ENCODE results near the gene PHKB. TPM values are rescaled to one million over a fixed set of nuclear protein-coding genes. Genes with fewer than 3 reads are reported as not detected.

PHKB gene
- total RNA-seq, 2 experiments from 2014 or later: 27.6 to 28.8 TPM

DNA sequence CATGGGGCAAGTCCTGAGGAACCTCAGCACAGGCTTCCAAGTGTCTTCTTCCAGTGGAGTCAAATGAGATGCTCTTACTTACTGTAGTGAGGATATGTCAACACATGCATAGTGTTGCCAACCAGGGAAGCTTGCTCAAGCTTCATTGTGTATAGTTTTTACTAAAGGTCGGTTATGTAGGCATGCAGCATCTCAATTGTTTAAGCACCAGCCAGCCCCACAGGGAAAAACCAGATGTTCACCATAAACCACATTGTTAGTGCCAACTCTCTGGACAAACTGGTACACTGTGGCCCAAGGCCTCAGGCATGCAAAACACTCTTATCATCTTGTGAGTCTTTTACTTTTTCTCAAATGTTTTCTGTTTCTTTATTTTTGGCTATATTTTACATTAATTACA lies 152.1 kb downstream of the PHKB start:
- H3K9me3 Mint-ChIP-seq: peaks cover 2% of the 10 kb centered on the region
- CTCF ChIA-PET: no interaction called here

DNA sequence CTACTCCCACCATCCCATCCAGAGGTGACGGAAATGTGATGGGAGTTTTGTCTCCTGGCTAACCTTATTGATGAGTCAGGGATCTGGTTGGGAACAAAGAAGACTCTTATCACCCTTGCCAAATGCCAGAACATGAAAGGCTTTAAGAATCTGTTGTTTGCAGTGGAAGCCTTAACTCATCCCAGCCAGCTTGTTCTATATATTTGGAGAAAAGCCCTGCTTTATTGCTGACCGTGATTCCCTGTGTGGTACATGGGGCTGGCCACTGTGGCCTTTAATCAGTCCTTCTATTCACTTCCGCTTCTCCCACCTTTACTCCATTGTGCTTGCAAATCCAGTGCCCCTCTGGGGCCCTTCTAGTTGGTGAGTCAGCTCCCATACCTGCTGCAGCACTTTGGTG lies 156.6 kb downstream of the PHKB start:
- Mint-ChIP-seq H3K27me3 (no peaks in the 10 kb centered on the region), H3K27ac (no peak overlapping the region), H3K36me3 (peaks cover 9% of the 10 kb centered on the region), H3K4me1 (ENCODE audit: low read depth) (no peaks in the 10 kb centered on the region), H3K9me3 (no peaks in the 10 kb centered on the region), H3K4me3 (no peak overlapping the region)
- ChIA-PET POLR2A (no interaction called here), CTCF (no interaction called here)
- intact Hi-C loops (cut with micrococcal nuclease): no loop called here
- no peak for DNase-seq

More for the DNA sequence above, 152.1 kb downstream of the PHKB start:
- H3K27ac Mint-ChIP-seq: no peak overlapping the region
- H3K27me3 Mint-ChIP-seq: no peaks in the 10 kb centered on the region
- no peak overlapping the region for H3K4me3 Mint-ChIP-seq
- POLR2A ChIA-PET: no interaction called here
- DNase-seq: no peak
- H3K4me1 Mint-ChIP-seq (ENCODE audit: low read depth): no peaks in the 10 kb centered on the region
- intact Hi-C loops (cut with micrococcal nuclease): no loop called here
- peaks cover 35% of the 10 kb centered on the region for H3K36me3 Mint-ChIP-seq

DNA sequence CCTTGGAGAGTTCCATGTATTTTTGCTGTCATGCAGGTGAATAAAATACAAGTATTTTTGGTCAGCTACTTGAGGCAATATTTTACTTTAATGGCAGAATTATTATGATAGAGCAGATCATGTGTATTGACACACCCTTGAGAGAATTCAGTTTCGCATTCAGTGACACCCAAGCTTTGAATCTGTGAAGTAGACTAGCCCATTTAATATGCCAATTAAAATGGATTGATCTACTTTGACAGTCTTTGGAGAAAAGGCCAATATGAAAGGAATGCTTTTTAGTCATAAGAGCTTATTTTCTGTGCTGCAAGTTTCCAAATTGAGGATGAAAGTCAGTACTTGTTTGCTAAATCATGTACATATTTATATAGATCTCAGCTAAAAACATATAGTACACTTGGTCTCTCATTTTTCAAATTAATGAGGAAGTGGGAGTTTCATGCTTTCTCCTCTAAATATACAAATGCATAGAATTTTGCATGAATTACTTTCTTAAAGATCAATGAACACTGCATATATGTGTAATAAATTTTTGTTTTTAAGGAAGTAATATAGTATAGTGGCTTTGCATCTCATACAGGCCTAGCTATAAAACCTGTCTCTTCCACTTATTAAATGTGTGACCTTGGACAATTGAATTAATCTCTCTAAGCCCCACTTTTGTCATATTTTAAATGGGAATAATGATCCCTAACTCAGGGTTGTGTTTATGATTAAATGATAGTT lies 161.5 kb downstream of the PHKB start:
- Mint-ChIP-seq H3K4me1 (ENCODE audit: low read depth) (no peaks in the 10 kb centered on the region), H3K27me3 (no peaks in the 10 kb centered on the region), H3K4me3 (no peak overlapping the region), H3K27ac (no peak overlapping the region), H3K36me3 (peaks cover 11% of the 10 kb centered on the region), H3K9me3 (no peaks in the 10 kb centered on the region)
- CTCF ChIA-PET: no interaction called here
- POLR2A ChIA-PET: no interaction called here
- intact Hi-C loops (cut with micrococcal nuclease): no loop called here
- no peak for DNase-seq

DNA sequence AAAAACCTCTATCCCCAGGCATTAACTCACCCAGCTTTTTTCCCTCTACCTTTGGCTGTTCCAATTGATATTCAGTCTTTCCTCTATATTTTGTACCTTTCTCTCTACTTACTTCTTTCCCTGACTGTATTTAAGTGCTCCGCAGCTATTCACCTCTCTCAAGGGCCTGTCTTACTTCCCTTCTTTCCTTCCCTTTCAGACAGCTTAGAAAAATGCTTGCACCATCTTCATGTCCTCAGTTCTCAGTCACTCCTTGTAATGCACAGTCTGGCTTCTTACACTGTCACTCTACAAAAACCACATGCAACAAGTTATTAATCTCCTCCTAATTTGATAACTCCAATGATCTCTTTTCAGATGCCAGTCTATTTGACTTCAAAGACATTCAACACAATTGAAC lies 163.4 kb downstream of the PHKB start:
- CTCF ChIA-PET: no interaction called here
- DNase-seq: no peak
- Mint-ChIP-seq H3K27me3 (no peaks in the 10 kb centered on the region), H3K4me1 (ENCODE audit: low read depth) (no peaks in the 10 kb centered on the region), H3K36me3 (peaks cover 16% of the 10 kb centered on the region), H3K4me3 (no peak overlapping the region), H3K27ac (no peak overlapping the region), H3K9me3 (no peaks in the 10 kb centered on the region)
- POLR2A ChIA-PET: no interaction called here
- intact Hi-C loops (cut with micrococcal nuclease): no loop called here

DNA sequence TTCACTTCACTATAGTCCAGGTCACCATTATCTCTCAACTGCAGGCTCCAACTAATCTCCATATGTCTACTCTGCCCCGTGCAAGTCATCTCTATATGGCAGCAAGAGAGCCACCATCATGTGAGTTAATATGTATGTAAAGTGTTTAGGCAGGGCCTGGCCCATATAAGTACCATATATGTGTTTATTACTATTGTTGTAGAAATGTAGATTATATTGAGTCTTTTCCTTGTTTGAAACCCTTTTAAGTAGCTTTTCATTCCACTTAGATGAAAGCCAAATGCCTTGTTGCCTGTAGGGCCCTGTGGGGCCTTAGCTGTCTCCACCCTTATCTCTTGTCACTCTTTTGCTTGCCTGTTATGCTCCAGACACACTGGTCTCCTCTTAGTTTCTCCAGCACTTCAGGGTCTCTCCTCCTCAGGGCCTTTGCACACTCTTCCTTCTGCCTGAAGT lies 164.0 kb downstream of the PHKB start:
- H3K27ac Mint-ChIP-seq: no peak overlapping the region
- ChIA-PET POLR2A (no interaction called here), CTCF (no interaction called here)
- intact Hi-C loops (cut with micrococcal nuclease): no loop called here
- no peaks in the 10 kb centered on the region for H3K9me3 Mint-ChIP-seq
- peaks cover 18% of the 10 kb centered on the region for H3K36me3 Mint-ChIP-seq
- no peaks in the 10 kb centered on the region for H3K27me3 Mint-ChIP-seq
- DNase-seq: no peak
- no peak overlapping the region for H3K4me3 Mint-ChIP-seq
- H3K4me1 Mint-ChIP-seq (ENCODE audit: low read depth): no peaks in the 10 kb centered on the region

DNA sequence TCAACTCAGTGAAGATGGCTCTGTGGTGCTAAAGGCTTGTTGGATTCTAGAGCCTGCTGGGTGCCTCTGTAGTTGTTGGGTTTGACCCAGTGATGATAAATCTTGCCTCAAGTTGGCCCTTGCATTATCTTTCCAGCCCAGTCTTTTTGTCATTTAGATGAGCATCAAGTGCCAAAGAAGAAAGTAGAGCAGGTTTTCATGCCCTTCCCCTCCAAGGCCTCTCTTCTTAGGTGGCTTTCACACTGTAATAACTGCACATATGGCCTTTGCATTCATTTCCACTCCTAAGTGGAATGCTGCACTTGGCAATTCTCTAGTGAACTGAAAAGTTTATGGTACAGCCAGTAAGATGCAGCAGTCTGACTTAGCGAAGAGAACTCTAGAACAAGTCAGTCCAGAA lies 165.1 kb downstream of the PHKB start:
- no peaks in the 10 kb centered on the region for H3K4me1 Mint-ChIP-seq (ENCODE audit: low read depth)
- peaks cover 4% of the 10 kb centered on the region for H3K9me3 Mint-ChIP-seq
- peaks cover 23% of the 10 kb centered on the region for H3K36me3 Mint-ChIP-seq
- H3K4me3 Mint-ChIP-seq: no peak overlapping the region
- no peak overlapping the region for H3K27ac Mint-ChIP-seq
- no peak for DNase-seq
- H3K27me3 Mint-ChIP-seq: no peaks in the 10 kb centered on the region
- CTCF ChIA-PET: no interaction called here
- POLR2A ChIA-PET: no interaction called here
- intact Hi-C loops (cut with micrococcal nuclease): no loop called here

DNA sequence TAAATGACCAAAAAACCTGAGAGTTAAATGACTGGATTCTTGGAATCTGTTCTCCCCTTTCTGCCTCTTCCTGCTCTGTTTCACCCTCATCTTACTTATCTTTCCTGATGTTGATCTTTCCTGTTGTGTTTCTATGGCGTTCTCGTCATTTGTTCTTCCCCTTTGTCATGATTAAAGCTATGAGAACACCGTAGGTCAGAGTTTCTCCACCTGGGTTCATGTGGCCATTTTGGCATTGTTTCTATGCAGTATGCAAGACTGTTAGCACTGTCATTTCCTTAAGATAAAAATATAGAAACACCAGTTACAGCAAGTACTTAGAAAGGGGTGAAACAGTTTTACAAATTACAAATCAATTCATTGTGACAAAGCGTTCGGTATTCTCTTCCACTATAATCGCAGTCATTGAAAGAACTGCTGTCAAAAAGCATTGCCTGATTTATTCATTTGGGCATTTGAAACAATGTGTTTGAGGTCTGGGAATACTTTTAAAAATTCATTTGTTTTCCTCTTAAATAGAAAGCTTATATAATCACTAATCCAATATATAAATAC lies 166.0 kb downstream of the PHKB start:
- intact Hi-C loops (cut with micrococcal nuclease): no loop called here
- H3K27me3 Mint-ChIP-seq: no peaks in the 10 kb centered on the region
- H3K4me3 Mint-ChIP-seq: no peak overlapping the region
- ChIA-PET POLR2A (no interaction called here), CTCF (no interaction called here)
- peaks cover 23% of the 10 kb centered on the region for H3K36me3 Mint-ChIP-seq
- H3K27ac Mint-ChIP-seq: no peak overlapping the region
- H3K9me3 Mint-ChIP-seq: peaks cover 4% of the 10 kb centered on the region
- no peaks in the 10 kb centered on the region for H3K4me1 Mint-ChIP-seq (ENCODE audit: low read depth)
- DNase-seq: no peak

DNA sequence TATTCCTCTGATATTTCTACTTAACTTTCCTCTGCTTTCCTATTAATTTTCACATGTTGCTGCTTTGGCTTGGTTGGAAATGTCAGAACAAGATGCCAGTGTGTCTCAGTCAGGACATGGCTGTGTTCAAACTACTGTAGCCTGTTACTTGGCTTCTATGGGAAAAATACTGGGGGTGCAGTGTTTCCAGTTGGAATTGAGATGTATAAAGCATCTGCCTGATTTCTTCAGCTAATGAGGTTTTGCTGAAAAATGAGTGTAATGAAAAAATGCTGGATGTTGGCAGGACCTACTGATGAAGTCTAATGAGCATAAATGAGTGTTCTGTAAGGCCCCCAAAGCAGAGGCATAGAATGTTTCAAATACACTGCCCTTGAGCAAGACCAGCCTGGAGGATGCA lies 166.6 kb downstream of the PHKB start:
- intact Hi-C loops (cut with micrococcal nuclease): no loop called here
- Mint-ChIP-seq H3K27ac (no peak overlapping the region), H3K9me3 (peaks cover 4% of the 10 kb centered on the region), H3K36me3 (peaks cover 23% of the 10 kb centered on the region), H3K4me3 (no peak overlapping the region), H3K27me3 (no peaks in the 10 kb centered on the region), H3K4me1 (ENCODE audit: low read depth) (no peaks in the 10 kb centered on the region)
- POLR2A ChIA-PET: no interaction called here
- CTCF ChIA-PET: no interaction called here
- no peak for DNase-seq

DNA sequence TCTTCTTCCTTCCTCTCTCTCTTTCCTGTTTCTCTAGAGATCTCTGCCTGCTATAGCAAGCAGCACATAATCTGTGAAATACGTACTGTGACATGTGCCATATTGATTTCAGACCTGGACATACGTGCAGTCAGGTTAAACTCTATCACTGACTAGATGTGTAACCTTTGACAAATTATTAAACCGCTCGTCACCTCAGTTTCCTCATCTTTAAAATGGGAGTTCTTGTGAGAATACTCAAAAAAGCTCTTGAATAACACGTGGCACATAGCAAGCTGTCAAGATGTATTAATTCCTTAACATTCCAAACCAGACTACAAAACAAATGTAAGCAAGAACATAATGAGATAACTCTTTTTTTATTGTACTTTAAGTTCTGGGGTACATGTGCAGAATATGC lies 170.0 kb downstream of the PHKB start:
- no peak overlapping the region for H3K4me3 Mint-ChIP-seq
- intact Hi-C loops (cut with micrococcal nuclease): no loop called here
- peaks cover 4% of the 10 kb centered on the region for H3K9me3 Mint-ChIP-seq
- H3K27me3 Mint-ChIP-seq: no peaks in the 10 kb centered on the region
- ChIA-PET CTCF (no interaction called here), POLR2A (no interaction called here)
- no peak overlapping the region for H3K27ac Mint-ChIP-seq
- H3K4me1 Mint-ChIP-seq (ENCODE audit: low read depth): no peaks in the 10 kb centered on the region
- peaks cover 30% of the 10 kb centered on the region for H3K36me3 Mint-ChIP-seq
- no peak for DNase-seq

DNA sequence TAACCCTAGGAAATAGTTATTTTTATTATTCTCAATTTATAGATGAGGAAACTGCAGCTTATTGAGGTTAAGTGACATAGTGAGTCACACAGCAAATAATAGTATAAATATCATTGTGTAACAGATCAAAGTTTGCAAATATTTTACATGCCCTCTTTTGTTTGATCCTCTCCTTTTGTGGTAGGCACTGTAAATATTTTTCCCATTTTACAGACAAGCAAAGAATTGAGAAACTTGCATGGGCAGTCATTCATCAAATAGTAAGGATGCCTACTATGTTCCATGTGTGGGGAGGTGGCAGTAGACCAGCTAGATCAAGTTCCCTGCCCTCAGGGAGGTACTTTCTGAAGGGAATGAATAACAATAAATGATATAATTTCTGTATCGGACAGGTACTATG lies 173.0 kb downstream of the PHKB start:
- Mint-ChIP-seq H3K27ac (no peak overlapping the region), H3K27me3 (no peaks in the 10 kb centered on the region), H3K4me1 (ENCODE audit: low read depth) (no peaks in the 10 kb centered on the region), H3K36me3 (peaks cover 23% of the 10 kb centered on the region), H3K4me3 (no peak overlapping the region), H3K9me3 (peaks cover 4% of the 10 kb centered on the region)
- intact Hi-C loops (cut with micrococcal nuclease): no loop called here
- CTCF ChIA-PET: no interaction called here
- POLR2A ChIA-PET: no interaction called here
- no peak for DNase-seq

DNA sequence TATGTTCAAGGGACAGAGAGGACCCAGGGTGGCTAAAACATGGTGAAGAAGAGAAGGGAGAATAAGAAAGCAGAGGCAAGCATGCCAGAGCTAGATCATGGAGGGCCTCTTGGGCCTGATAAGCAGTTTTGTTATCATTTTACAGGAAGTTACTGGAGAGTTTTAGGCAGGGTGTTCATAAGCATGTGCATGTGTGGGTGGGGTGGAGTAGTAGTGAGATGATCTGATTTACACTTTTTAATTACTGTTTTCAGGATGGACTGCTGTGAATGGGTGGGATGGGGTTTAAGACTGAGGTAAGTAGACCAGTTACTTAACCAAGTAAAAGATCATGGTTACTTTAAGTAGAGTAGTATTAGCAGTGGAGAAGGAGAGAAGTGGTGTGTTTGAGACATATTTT lies 173.6 kb downstream of the PHKB start:
- Mint-ChIP-seq H3K4me3 (no peak overlapping the region), H3K36me3 (peaks cover 23% of the 10 kb centered on the region), H3K27ac (no peak overlapping the region), H3K27me3 (no peaks in the 10 kb centered on the region), H3K9me3 (peaks cover 4% of the 10 kb centered on the region), H3K4me1 (ENCODE audit: low read depth) (no peaks in the 10 kb centered on the region)
- ChIA-PET CTCF (no interaction called here), POLR2A (no interaction called here)
- no peak for DNase-seq
- intact Hi-C loops (cut with micrococcal nuclease): no loop called here

DNA sequence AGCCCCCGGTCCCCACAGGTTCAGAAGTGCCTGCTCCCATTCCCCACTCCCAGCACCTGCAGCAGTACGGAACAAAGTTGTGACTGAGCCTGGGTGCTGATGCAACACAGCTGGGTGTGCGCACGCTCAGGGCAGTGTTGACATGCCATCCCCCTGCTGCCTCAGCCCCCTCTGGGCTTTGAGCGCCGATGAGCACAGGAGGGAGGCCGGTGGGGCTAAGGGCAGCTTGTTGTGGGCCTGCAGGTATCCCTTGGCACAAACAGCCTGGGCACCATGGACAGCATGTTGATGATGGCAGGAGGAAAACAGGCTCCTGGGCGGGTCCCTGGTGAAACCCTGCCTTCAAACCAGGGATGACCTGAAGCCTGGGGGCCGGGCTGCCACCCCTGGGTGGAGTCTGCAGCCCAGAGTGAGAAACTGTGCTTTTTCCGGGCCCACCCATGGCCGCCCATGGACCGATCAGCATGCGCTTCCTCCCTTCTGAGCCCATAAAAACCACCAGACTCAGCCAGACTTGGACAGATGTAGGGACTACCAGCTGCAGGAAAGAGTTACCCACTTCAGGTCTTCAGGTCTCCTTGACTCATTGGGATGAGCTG lies 175.5 kb downstream of the PHKB start:
- H3K27ac Mint-ChIP-seq: no peak overlapping the region
- no peaks in the 10 kb centered on the region for H3K4me1 Mint-ChIP-seq (ENCODE audit: low read depth)
- H3K9me3 Mint-ChIP-seq: no peaks in the 10 kb centered on the region
- H3K27me3 Mint-ChIP-seq: no peaks in the 10 kb centered on the region
- ChIA-PET CTCF (no interaction called here), POLR2A (no interaction called here)
- DNase-seq: no peak
- intact Hi-C loops (cut with micrococcal nuclease): no loop called here
- H3K4me3 Mint-ChIP-seq: no peak overlapping the region
- peaks cover 19% of the 10 kb centered on the region for H3K36me3 Mint-ChIP-seq

DNA sequence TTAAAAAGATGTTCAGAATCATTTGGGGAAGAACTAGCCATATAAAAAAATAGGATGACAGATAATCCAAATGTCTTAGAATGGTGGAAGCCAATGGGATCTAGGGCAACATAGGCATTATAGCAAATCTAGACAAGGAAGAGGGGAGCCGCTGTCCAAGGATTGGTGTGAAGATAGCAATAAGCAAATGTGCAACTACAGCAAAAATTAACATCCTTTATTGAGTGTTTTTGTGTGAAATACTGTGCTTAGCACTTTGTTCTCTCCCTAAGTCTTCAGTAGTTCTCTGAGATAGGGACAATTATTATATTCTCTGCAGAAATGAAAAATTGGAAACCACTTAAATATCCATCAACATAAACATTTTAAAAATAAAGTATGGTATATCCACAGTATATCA lies 177.0 kb downstream of the PHKB start:
- CTCF ChIA-PET: no interaction called here
- Mint-ChIP-seq H3K4me1 (ENCODE audit: low read depth) (no peaks in the 10 kb centered on the region), H3K36me3 (peaks cover 30% of the 10 kb centered on the region), H3K27me3 (no peaks in the 10 kb centered on the region), H3K9me3 (no peaks in the 10 kb centered on the region), H3K27ac (no peak overlapping the region), H3K4me3 (no peak overlapping the region)
- POLR2A ChIA-PET: no interaction called here
- intact Hi-C loops (cut with micrococcal nuclease): no loop called here
- no peak for DNase-seq
